Esophagus (tissue), 2 donors: Measurements from ENCODE around the gene TTC34. TPM values are rescaled to one million over a fixed set of nuclear protein-coding genes. Genes with fewer than 3 reads are reported as not detected.
"Not testable (repeated sequence)": the region's sequence is repeated elsewhere in the genome, so short reads cannot be mapped to it uniquely, and the experiment has no call there.

Experiments used
- H3K27ac ChIP-seq, 2 donors: one replicate each; pipeline ENCODE4 v1.5.1; 2013; ENCODE audit warnings: low read depth in 2 of 2, mild to moderate bottlenecking in 2 of 2, inconsistent platforms in 1 of 2, low read length in 1 of 2, moderate library complexity in 1 of 2
- H3K27me3 ChIP-seq, 2 donors: one replicate each; pipeline ENCODE4 v1.6.1; 2013; ENCODE audit warnings: low read length in 2 of 2, control low read depth in 1 of 2, mild to moderate bottlenecking in 1 of 2; ENCODE audit not compliant: insufficient read depth in 2 of 2, control insufficient read depth in 1 of 2
- H3K36me3 ChIP-seq, 2 donors: one replicate each; pipeline ENCODE4 v1.6.1; 2013; ENCODE audit warnings: low read length in 1 of 2; ENCODE audit not compliant: control insufficient read depth in 2 of 2, insufficient read depth in 2 of 2
- H3K4me1 ChIP-seq, 2 donors: one replicate each; pipeline ENCODE4 v1.6.1; 2013; ENCODE audit warnings: low read length in 1 of 2; ENCODE audit not compliant: control insufficient read depth in 2 of 2, insufficient read depth in 2 of 2
- H3K4me3 ChIP-seq, 2 donors: one replicate each; pipeline ENCODE4 v1.5.1; 2013; ENCODE audit warnings: low read length in 2 of 2, mild to moderate bottlenecking in 2 of 2, low read depth in 1 of 2, moderate library complexity in 1 of 2
- H3K9me3 ChIP-seq, 2 donors: one replicate each; pipeline ENCODE4 v1.6.1; 2013; ENCODE audit warnings: mild to moderate bottlenecking in 2 of 2, low read depth in 1 of 2, low read length in 1 of 2, moderate library complexity in 1 of 2; ENCODE audit not compliant: control insufficient read depth in 2 of 2, insufficient read depth in 1 of 2
- WGBS, 2 donors: extraction: QIAGEN DNeasy Blood & Tissue Kit; methylation state at CpG; one replicate each; pipeline ENCODE4 v1.1.7; 2013; 5-methylcytosine and 5-hydroxymethylcytosine counted together
- polyA plus RNA-seq, 2 donors: library from polyadenylated mRNA; stranded (reverse); fragments of 200-250 nt; gene quantifications; one replicate each; pipeline ENCODE4 v1.2.3, GENCODE V29; 2013
- donor health status: healthy with polysubstance abuse.
- donor health status: Bipolar disorder and iron deficiency.

Gene TTC34
- polyA plus RNA-seq, 2 donors, result 0.02 to 0.20 TPM

DNA sequence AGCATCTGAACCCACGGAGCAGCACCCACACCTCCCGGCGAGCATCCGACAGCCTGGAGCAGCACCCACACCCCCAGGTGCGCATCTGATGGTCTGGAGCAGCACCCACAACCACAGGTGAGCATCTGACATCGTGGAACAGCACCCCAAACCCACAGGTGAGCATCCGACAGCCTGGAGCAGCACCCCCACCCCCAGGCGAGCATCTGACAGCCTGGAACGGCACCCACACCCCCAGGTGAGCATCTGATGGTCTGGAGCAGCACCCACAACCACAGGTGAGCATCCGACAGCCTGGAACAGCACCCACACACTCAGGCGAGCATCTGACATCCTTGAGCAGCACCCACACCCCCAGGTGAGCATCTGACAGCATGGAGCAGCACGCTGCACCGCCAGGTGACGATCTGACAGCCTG lies 114.3 kb downstream of the TTC34 start:
- not testable (repeated sequence) for H3K36me3 ChIP-seq, H3K27ac ChIP-seq, H3K4me3 ChIP-seq, H3K9me3 ChIP-seq, H3K27me3 ChIP-seq, H3K4me1 ChIP-seq
- WGBS, 2 donors, result 39 to 54% methylated on average over 14 of the region's 14 CpGs

DNA sequence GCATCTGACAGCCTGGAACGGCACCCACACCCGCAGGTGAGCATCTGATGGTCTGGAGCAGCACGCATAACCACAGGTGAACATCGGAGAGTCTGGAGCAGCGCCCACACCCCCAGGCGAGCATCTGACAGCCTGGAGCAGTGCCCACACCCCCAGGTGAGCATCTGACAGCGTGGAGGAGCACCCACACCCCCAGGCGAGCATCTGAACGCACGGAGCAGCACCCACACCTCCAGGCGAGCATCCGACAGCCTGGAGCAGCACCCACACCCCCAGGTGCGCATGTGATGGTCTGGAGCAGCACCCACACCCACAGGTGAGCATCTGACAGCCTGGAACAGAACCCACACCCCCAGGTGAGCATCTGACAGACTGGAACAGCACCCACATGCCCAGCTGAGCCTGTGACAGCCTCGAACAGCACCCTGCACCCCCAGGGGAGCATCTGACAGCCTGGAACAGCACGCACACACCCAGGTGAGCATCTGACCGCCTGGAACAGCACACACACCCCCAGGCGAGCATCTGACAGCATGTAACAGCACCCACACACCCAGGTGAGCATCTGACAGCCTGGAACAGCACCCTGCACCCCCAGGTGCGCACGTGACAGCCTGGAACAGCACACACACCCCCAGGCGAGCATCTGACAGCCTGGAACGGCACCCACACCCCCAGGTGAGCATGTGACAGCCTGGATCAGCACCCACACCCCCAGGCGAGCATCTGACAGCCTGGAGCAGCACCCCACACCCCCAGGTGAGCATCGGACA lies 115.2 kb downstream of the TTC34 start:
- not testable (repeated sequence) for H3K27ac ChIP-seq, H3K36me3 ChIP-seq, H3K4me1 ChIP-seq

DNA sequence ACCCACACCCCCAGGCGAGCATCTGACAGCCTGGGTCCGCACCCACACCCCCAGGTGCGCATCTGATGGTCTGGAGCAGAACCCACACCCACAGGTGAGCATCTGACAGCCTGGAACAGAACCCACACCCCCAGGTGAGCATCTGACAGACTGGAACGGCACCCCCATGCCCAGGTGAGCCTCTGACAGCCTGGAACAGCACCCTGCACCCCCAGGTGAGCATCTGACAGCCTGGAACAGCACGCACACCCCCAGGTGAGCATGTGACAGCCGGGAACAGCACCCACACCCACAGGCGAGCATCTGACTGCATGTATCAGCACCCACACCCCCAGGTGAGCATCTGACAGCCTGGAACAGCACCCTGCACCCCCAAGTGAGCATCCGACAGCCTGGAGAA lies 115.8 kb downstream of the TTC34 start:
- H3K27ac ChIP-seq, H3K27me3 ChIP-seq, H3K9me3 ChIP-seq, H3K4me3 ChIP-seq, H3K4me1 ChIP-seq, H3K36me3 ChIP-seq: not testable (repeated sequence)
- WGBS, 2 donors, result 18 to 26% methylated on average over 4 to 5 of the region's 8 CpGs

More for the DNA sequence above, 115.2 kb downstream of the TTC34 start:
- H3K9me3 ChIP-seq, H3K4me3 ChIP-seq, H3K27me3 ChIP-seq: not testable (repeated sequence)
- WGBS, 2 donors, result 32 to 38% methylated on average over 18 to 21 of the region's 23 CpGs

DNA sequence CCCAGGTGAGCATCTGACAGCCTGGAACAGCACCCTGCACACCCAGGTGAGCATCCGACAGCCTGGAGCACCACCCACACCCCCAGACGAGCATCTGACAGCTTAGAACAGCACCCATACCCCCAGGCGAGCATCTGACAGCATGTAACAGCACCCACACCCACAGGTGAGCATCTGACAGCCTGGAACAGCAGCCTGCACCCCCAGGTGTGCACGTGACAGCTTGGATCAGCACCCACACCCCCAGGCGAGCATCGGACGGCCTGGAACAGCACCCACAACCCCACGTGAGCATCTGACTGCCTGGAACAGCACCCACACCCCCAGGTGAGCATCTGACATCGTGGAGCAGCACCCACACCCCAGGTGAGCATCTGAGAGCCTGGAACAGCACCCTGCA lies 116.6 kb downstream of the TTC34 start:
- 18 to 27% methylated on average over 9 of the region's 9 CpGs for WGBS, 2 donors

DNA sequence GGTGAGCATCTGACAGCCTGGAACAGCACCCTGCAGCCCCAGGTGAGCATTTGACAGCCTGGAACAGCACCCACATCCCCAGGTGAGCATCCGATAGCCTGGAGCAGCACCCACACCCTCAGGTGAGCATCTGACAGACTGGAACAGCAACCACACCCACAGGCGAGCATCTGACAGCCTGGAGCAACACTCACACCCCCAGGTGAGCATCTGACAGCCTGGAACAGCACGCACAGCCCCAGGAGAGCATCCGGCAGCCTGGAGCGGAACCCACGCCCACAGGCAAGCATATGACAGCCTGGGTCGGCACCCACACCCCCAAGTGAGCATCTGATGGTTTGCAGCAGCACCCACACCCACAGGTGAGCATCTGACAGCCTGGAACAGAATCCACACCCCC lies 117.5 kb downstream of the TTC34 start:
- not testable (repeated sequence) for H3K4me3 ChIP-seq, H3K36me3 ChIP-seq, H3K27me3 ChIP-seq, H3K4me1 ChIP-seq, H3K27ac ChIP-seq, H3K9me3 ChIP-seq
- 42 to 47% methylated on average over 7 of the region's 7 CpGs for WGBS, 2 donors

More for the DNA sequence above, 116.6 kb downstream of the TTC34 start:
- not testable (repeated sequence) for H3K27ac ChIP-seq, H3K9me3 ChIP-seq, H3K4me3 ChIP-seq, H3K27me3 ChIP-seq, H3K36me3 ChIP-seq, H3K4me1 ChIP-seq

DNA sequence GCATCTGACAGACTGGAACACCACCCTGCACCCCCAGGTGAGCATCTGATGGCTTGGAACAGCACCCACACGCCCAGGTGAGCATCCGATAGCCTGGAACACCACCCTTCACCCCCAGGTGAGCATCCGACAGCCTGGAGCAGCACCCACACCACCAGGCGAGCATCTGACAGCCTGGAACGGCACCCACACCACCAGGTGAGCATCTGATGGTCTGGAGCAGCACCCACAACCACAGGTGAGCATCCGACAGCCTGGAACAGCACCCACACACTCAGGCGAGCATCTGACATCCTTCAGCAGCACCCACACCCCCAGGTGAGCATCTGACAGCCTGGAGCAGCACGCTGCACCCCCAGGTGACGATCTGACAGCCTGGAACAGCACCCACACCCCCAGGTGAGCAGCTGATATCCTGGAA lies 118.2 kb downstream of the TTC34 start:
- H3K4me3 ChIP-seq, H3K27ac ChIP-seq, H3K36me3 ChIP-seq, H3K9me3 ChIP-seq, H3K27me3 ChIP-seq, H3K4me1 ChIP-seq: not testable (repeated sequence)
- WGBS, 2 donors, result 23 to 27% methylated on average over 8 of the region's 9 CpGs

DNA sequence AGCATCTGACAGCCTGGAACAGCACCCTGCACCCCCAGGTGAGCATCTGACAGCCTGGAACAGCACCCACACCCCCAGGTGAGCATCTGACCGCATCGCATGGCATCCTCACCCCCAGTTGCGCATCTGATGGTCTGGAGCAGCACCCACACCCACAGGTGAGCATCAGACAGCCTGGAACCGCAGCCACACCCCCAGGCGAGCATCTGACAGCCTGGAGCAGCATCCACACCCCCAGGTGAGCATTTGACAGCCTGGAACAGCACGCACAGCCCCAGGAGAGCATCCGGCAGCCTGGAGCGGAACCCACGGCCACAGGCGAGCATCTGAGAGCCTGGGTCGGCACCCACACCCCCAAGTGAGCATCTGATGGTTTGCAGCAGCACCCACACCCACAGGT lies 118.6 kb downstream of the TTC34 start:
- H3K4me3 ChIP-seq, H3K27me3 ChIP-seq, H3K4me1 ChIP-seq, H3K36me3 ChIP-seq, H3K27ac ChIP-seq, H3K9me3 ChIP-seq: not testable (repeated sequence)
- WGBS, 2 donors, result no CpG with 5 or more reads among the region's 11 CpGs

DNA sequence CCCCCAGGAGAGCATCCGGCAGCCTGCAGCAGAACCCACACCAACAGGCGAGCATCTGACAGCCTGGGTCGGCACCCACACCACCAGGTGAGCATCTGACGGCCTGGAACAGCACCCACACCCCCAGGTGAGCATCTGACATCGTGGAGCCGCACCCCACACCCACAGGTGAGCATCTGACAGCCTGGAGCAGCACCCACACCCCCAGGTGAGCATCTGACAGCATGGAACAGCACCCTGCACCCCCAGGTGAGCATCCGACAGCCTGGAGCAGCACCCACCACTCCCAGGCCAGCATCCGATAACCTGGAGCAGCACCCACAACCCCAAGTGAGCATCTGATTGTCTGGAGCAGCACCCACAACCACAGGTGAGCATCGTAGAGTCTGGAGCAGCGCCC lies 124.8 kb downstream of the TTC34 start:
- not testable (repeated sequence) for H3K27me3 ChIP-seq, H3K4me3 ChIP-seq, H3K27ac ChIP-seq, H3K36me3 ChIP-seq, H3K9me3 ChIP-seq, H3K4me1 ChIP-seq
- 37 to 93% methylated on average over 1 to 3 of the region's 10 CpGs for WGBS, 2 donors

DNA sequence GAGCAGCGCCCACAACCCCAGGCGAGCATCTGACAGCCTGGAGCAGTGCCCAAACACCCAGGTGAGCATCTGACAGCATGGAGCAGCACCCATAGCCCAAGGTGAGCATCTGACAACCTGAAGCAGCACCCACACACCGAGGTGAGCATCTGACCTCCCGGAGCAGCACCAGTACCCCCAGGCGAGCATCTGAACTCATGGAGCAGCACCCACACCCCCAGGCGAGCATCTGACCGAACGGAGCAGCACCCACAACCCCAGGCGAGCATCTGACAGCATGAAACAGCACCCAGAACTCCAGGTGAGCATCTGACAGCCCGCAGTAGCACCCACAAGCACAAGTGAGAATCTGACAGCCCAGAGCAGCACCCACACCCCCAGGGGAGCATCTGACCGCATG lies 129.8 kb downstream of the TTC34 start:
- H3K27me3 ChIP-seq, H3K4me1 ChIP-seq, H3K36me3 ChIP-seq, H3K9me3 ChIP-seq, H3K27ac ChIP-seq, H3K4me3 ChIP-seq: not testable (repeated sequence)
- WGBS, 2 donors, result 54% methylated on average over 7 of the region's 11 CpGs

DNA sequence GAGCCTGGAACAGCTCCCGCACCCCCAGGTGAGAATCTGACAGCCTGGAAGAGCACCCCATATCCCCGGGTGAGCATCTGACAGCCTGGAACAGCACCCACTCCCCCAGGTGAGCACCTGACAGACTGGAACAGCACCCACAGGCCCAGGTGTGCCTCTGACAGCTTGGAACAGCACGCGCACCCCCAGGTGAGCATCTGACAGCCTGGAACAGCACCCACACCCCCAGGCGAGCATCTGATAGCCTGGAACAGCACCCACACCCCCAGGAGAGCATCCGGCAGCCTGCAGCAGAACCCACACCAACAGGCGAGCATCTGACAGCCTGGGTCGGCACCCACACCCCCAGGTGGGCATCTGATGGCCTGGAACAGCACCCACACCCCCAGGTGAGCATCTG lies 141.7 kb downstream of the TTC34 start:
- 48 to 56% methylated on average over 4 to 5 of the region's 8 CpGs for WGBS, 2 donors
- not testable (repeated sequence) for H3K4me3 ChIP-seq, H3K27ac ChIP-seq, H3K27me3 ChIP-seq, H3K36me3 ChIP-seq, H3K4me1 ChIP-seq, H3K9me3 ChIP-seq
